Kidney glomerular epithelial cell (primary cell): ENCODE data around the gene SLC36A1.

Source experiments
- DNase-seq: peaks from one replicate; lab custom pipeline; 2025; lab: John Stamatoyannopoulos, UW

SLC36A1 gene

DNA sequence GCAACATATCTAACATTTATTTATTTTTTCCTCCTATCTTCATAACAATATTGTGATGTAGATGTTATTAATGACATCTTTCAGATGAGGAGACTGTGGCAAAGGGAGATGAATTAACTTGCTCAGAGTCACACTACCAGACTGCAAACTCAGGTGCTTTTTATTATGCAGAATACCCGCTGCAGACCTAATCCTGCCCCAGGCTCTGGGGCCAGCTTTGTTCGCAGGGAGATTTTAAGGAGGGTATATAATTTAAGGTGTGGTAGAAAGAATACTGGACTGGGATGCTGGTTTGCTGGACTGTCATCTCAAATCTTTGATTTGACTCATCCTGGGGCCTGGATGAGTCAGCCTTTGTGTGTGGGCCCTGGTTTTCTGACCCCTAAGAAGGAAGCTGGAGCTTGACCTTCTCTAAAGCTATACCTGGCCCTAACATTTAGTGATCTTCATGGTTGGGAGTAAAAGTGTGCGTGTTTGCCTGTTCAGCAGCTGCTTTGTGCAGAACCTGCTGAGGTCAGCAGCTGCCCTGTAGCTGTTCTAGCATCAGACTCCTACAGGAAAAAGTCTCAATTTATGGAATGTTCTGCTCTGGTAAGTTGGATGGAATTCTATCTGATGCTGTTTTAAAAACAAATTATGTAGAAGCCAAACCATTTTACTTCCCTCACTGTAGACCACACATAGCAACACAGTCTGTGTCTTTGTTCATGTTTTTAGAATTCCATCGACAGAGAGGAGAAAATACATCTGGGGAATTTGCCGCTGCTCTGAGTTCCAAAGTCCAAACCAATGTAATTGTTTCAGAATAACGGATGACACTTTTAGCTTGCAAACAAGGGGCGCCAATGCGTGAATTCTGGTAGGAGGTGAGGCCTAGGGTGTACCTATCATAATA is 4.5 kb downstream of the SLC36A1 start:
- DNase-seq = peak; percentile 69

DNA sequence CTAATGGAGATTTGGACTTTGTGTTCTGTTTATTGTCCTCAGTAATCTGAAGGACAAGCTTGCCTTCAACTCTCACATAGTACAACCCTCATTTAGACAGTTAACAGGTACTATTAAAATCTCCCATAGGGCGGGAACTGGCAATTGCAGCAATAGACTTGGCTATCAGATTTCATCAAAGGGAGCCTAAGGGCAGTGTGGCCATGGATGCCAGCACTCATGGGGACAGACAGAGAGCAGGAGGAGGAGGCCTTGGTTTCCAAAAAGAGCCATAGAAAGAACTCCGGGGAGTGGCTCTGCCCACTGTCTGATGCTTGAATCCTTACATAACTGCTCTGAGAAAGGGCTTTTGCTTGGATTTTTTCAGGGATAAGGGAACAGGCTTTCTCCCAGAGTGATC is 6.8 kb downstream of the SLC36A1 start:
- DNase-seq = no peak

DNA sequence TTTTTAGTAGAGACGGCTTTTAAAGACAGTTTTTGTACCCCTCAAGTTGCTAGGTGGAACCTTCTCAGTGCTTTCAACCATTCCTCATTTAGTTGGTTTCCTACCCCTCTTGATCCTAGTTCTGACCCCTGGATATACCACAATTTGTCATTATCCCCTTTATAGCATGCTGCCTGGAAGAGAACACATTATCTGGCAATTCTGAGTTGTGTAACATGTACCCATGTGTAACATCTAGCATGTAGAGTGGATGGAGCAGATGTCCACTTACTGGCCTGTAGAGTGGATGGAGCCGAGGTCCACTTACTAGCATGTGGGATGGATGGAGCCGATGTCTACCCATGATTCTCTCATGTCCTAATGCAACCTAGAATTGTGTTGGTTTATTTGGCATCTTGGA is 7.5 kb downstream of the SLC36A1 start:
- no peak for DNase-seq

- no peak for DNase-seq
Observed at GRCh38 chr5:151456321-151456940, 9.0 kb downstream of the SLC36A1 start.

DNA sequence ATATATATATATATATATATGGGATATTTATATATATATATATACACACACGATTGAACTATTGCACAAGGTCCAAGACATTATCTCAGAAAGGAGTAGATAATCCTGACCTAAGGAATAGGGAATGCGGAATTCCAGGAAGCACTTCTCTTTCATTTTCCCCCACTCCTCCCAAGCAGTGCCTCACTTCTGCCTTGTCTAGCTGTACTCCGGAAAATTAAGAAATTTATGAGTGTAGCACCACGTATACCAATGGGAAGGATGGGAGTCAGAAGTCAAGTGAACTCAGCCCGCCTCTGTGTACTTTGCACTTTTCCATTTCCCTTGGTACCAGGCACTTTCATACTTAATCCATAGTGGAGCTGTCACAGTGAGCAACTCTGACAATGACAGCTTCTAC is 10.9 kb downstream of the SLC36A1 start:
- DNase-seq = no peak

- peak; percentile 62 for DNase-seq
Observed at GRCh38 chr5:151459680-151460324, 12.4 kb downstream of the SLC36A1 start.

DNA sequence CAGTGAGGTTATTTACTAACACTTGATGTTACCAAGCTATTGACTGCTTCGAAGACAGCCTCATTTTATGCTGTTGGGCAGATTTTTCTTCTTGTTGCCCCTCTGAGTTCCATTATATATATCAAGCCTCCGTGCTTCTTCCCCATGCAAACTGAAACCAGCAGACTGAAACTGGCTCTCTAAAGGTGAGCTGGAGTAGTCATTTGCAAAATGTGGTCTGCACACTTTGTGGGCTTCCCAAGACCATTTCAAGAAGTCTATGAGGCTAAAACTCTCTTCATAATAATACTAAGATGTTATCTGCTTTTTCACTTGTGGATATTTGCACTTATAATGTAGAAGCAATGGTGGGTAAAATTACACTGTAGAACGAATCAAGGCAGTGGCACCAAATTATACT is 13.9 kb downstream of the SLC36A1 start:
- DNase-seq = no peak

DNA sequence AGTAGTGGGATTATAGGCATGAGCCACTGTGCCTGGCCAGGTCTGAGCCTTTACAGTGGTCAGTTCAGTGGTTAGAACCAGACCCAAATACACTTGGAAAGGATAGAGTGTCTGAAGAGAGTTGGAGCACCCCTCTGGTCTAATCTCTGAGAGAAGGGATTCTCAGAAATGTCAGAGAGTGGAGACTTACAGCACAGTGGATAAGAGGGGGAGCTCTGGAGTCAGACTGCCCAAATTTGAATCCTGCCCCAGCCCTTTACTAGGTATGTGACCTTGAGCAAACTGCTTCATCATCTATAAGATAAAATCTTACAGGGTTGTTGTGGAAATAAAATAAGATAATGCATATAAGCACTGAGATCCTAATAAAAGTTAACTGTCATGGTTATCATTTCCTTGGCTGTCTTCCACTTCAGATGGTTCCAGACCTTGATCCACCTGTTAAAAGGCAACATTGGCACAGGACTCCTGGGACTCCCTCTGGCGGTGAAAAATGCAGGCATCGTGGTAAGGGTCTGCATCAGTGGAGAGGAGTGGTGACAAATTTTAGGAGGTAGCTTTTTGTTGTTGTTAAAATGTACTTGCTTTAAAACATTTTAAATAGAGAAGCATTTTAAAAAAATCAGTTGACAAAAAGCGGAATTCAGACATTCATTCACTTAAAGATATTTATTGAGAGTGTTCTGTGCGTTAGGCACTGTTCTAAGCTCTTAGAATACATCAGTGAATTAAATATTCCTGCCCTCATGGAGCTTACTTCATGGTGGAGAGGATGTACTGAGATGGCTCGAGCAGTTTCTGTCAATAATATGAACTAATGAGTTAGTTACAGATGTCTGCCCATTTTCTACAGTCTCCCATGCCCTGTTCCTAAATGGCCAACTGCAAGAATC is 16.0 kb downstream of the SLC36A1 start:
- no peak for DNase-seq

DNA sequence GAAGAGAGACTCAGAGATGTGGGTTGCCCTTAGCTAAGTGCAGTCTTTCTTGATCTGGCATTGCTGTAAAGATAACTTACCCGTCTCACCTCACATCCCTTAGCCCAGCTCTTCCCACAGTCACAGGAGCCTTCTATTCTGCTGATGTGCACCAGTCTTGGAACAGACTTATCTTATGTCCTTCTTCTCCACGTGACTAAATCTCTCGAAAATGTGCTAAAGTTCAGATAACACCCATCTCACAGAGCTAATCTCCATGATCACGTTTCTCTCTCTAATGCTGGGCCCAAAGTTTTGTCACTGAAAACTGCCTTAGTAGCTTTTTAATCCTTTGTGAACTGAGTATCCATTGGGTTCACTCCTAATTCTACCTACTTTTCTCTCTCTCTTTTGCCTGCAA is 16.7 kb downstream of the SLC36A1 start:
- no peak for DNase-seq

GRCh38 chr5:151465476-151465875 is 18.1 kb downstream of the SLC36A1 start:
- DNase-seq = no peak

DNA sequence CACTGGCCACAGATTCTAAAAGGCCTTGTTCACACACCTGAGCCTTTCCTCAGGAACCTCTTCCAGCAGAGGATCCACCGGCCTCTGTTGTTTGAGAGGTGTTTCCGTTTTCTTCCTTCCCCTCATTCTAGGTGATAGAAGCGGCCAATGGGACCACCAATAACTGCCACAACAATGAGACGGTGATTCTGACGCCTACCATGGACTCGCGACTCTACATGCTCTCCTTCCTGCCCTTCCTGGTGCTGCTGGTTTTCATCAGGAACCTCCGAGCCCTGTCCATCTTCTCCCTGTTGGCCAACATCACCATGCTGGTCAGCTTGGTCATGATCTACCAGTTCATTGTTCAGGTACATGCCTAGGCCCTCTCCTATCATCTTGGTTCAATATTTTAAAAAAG is 20.2 kb downstream of the SLC36A1 start:
- no peak for DNase-seq

DNA sequence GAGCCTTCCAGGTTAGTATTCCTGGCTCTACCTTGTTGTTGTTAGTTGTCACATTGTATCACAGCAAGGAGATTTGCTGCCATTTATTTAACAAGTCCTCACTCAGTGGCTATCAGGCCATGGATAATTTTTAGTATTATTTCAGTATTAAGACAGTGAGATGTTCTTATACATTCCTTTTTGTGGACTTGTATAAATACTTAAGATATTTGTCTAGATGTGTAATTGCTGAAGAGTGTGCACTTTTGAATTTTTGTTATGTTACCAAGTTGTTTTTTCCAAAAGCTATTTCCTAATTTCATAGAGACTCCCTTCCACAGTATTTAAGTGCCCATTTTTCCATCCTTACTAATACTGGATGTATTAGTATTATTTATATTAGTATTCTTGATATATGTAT is 22.0 kb downstream of the SLC36A1 start:
- DNase-seq = no peak

DNA sequence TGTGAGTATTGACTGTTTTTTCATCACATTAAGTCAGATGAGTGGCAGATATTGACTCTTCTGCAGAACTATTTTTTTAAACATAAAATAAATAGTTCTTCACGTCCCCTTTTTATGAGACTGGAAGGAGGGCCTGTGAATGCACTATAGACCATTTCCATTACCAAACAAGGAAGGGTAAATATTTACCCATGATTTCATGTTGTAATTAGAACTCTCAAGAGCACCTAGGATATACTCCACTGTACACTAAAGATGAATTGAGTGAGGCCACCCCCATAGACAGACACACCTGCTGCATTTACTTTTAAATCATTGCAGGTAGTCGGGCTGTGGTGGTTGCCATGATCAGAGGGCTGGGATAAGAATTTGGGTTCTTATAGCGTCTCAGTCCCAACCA is 22.6 kb downstream of the SLC36A1 start:
- DNase-seq = no peak

GRCh38 chr5:151470439-151470838 is 23.0 kb downstream of the SLC36A1 start:
- DNase-seq = no peak

DNA sequence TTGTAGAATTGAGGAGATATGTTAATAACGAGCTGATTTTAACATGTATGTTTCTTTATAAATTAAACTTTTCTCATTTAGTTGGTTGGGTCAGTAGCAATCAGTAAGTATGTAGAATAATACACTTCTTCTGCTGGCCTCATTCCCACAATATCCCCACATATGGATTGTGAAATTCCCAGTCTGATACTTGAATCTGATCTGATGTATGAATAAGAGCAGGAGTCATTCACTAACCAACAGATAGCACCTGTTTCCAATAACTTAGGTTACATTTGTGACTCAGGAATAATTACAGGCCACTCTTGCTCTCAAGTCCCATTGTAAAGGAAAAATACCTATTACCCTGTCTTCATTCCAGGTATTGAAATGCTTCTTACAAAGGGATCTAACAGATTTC is 23.9 kb downstream of the SLC36A1 start:
- DNase-seq = no peak

DNA sequence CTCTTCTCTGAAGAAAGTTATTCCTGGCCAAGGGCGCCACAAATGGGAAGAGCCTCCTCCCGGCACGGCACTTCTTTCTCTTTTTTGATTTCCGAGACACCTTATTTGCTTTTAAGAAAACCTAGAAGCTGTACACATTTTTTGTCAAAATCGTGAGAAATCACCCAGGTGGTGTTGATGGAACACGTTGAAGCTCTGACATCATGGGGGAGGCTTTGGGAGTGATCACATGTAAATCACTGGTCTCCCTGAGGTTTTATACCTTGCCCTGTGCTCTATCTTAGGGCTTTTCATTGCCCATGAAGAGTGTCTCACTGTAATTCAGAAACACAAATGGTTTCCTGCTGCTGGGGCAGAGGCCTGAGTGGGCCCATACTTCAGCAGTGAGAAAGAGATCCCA is 27.4 kb downstream of the SLC36A1 start:
- DNase-seq = no peak

DNA sequence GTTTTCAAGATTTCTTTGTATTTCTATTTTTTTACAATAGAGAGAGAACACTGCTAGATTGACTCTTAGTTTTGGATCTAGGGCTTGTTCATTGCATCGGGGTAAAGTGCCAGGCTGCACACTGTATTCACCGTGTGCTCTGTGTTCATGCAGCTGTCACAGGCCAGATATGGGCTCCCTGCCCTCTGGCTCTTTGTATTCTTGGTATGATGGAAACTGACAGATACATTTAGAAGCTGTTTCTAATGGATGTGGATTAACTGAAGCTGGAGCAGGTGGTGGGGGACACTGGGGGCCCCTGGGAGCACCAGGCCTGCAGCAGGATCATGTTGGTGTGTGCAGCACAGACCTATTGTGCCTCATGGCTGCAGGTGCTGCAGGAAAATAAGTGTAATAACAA is 28.0 kb downstream of the SLC36A1 start:
- DNase-seq = no peak

DNA sequence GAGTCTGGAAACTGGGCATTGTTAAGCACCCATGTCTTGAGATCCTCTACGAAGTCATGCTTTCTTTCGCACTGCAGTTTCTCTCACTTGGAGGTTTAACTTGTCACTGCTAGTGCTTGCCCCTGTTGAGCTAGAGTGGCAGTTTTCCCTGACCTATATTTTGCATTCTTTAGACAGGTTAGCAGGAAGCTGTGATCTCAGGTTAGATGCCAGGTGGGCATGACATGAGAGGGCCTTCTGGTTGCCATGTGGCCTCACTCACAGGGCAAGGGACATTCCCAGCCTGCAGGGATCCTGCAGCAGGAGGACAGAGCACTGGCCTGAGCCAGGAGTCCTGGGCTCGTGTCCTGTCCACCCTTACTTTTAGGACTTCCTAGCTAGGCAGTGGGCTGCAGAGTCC is 28.6 kb downstream of the SLC36A1 start:
- DNase-seq = no peak

- no peak for DNase-seq
Observed at GRCh38 chr5:151477101-151477500, 29.7 kb downstream of the SLC36A1 start.

DNA sequence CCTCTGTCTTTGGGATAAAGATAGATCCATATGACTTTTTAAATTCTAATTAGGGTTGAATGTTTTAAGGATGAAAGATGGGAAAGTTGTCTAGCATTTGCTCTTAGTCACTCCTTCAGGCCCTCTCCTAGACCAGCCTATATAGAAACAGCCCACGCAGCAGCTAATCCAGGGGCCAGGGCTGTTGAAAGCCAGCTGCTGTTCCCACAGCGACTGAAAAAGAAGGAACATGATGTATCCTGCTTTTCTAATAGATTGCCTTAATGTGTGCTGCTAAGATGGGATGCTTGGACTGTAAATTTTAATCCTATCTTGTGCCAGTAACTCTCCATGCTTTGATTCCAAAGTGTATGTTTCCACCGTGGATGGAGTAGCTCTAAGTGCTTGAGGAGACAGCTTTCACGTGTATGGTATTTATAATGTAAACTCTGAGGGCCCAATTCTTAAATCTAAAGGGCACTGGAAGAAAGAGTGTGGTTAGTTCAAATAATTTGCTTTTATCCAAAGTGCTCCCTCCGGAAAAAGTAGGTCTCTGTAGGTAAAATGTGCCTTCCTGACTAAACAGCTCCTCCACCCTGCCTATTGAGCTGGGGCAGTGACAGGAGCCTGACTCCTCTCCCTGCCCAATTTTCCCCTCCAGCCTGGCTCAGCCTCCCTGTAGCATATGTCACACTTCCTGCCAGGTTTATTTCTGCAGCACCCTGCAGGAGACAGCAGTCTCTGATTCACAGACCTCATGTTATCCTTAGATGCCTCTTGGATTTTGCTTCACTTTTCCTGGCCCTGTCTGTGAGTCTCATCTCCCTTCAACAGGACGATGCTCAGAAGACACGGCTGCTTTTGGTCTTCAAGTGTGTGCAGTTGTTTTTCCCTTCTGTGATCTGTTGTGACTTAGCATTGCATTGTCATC is 33.2 kb downstream of the SLC36A1 start:
- no peak for DNase-seq

DNA sequence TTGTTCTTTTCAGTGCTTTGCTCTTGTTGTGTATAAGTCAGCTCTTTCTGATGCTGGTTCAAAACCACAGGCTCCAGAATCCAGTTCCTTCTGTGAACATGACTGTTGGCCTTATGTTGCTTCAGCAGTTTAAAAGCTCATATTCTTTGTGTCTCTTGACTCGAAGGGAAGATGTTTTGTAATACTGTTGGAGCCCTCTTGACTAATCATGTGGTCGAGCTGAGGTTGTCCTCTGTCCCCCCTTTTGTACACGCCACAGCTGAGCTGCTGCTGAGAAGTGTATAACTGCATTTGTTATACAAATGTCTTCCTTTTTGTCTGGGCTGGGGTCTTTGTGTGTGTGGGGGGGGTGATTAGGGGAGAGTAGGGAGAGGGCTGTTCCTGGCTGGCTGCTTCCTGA is 35.8 kb downstream of the SLC36A1 start:
- DNase-seq = no peak
